ENCODE results near the gene SLC41A2. TPM values are rescaled to one million over a fixed set of nuclear protein-coding genes. Genes with fewer than 3 reads are reported as not detected.
A peak's percentile ranks its signal among the peaks of the same experiment; 100 is the strongest.
"Not testable (repeated sequence)": the region's sequence is repeated elsewhere in the genome, so short reads cannot be mapped to it uniquely, and the experiment has no call there.

Gene SLC41A2
- 4.5 and 10.2 TPM in 2 replicates for total RNA-seq (2014; rRNA removed; shearing (Covaris generic))
- polyA plus RNA-seq (2015; cell fraction: cytosol; rRNA removed): 1.8 and 4.1 TPM in 2 replicates
- polyA plus RNA-seq (2015; cell fraction: nucleus; rRNA removed): 1.3 and 3.2 TPM in 2 replicates

GRCh38 chr12:104958001-104958804 is at the start of gene SLC41A2:
Gene SLC41A2 (minus strand): TSS chr12:104958290. CDS start chr12:104928527, 29,763 bp downstream.
- DNase-seq (ENCODE audit: low read depth): peak; percentile 93

- DNase-seq (ENCODE audit: low read depth): no peak
Observed at GRCh38 chr12:105001476-105001875, 43.4 kb upstream of the SLC41A2 start.

- DNase-seq (ENCODE audit: low read depth): no peak
Observed at GRCh38 chr12:104999347-104999685, 41.2 kb upstream of the SLC41A2 start.

GRCh38 chr12:104998423-104999346 is 40.6 kb upstream of the SLC41A2 start:
- DNase-seq (ENCODE audit: low read depth): no peak

GRCh38 chr12:104997541-104997940 is 39.5 kb upstream of the SLC41A2 start:
- DNase-seq (ENCODE audit: low read depth): no peak

- peak; percentile 54 for DNase-seq (ENCODE audit: low read depth)
Observed at GRCh38 chr12:104994336-104994735, 36.2 kb upstream of the SLC41A2 start.

- no peak for DNase-seq (ENCODE audit: low read depth)
Observed at GRCh38 chr12:104991565-104992128, 33.6 kb upstream of the SLC41A2 start.

- DNase-seq (ENCODE audit: low read depth): peak; percentile 17
Observed at GRCh38 chr12:104990950-104991349, 32.9 kb upstream of the SLC41A2 start.

GRCh38 chr12:104986022-104986941 is 28.2 kb upstream of the SLC41A2 start, which contains the start of gene NOPCHAP1:
Gene NOPCHAP1 (plus strand): TSS chr12:104986316. CDS start chr12:104986353, 37 bp downstream.
- DNase-seq (ENCODE audit: low read depth): peak; percentile 89

- peak; percentile 34 for DNase-seq (ENCODE audit: low read depth)
Observed at GRCh38 chr12:104985206-104985605, 27.1 kb upstream of the SLC41A2 start.

- DNase-seq (ENCODE audit: low read depth): not testable (repeated sequence)
Observed at GRCh38 chr12:104977688-104978087, 19.6 kb upstream of the SLC41A2 start.

- no peak for DNase-seq (ENCODE audit: low read depth)
Observed at GRCh38 chr12:104976703-104977102, 18.6 kb upstream of the SLC41A2 start.

- peak; percentile 67 for DNase-seq (ENCODE audit: low read depth)
Observed at GRCh38 chr12:104975587-104976343, 17.7 kb upstream of the SLC41A2 start.

GRCh38 chr12:104974626-104975290 is 16.7 kb upstream of the SLC41A2 start:
- no peak for DNase-seq (ENCODE audit: low read depth)

- DNase-seq (ENCODE audit: low read depth): no peak
Observed at GRCh38 chr12:104973250-104973649, 15.2 kb upstream of the SLC41A2 start.

GRCh38 chr12:104971306-104971705 is 13.2 kb upstream of the SLC41A2 start:
- DNase-seq (ENCODE audit: low read depth): no peak

- DNase-seq (ENCODE audit: low read depth): no peak
Observed at GRCh38 chr12:104969343-104969742, 11.3 kb upstream of the SLC41A2 start.

- no peak for DNase-seq (ENCODE audit: low read depth)
Observed at GRCh38 chr12:104966677-104967076, 8.6 kb upstream of the SLC41A2 start.

- DNase-seq (ENCODE audit: low read depth): no peak
Observed at GRCh38 chr12:104964856-104965205, 6.7 kb upstream of the SLC41A2 start.

All from HT1080 (cell line).